ENCODE results near the gene NDUFS8. TPM values are rescaled to one million over a fixed set of nuclear protein-coding genes. Genes with fewer than 3 reads are reported as not detected.

The NDUFS8 gene
- total RNA-seq, 1 experiment from 2014 or later = 220 TPM

GRCh38 chr11:68056317-68057285, 26.1 kb downstream of the NDUFS8 start:
- CTCF ChIA-PET = no interaction called here
- intact Hi-C loops (cut with micrococcal nuclease; ENCODE audit: unreplicated experiment) = no loop called here

DNA sequence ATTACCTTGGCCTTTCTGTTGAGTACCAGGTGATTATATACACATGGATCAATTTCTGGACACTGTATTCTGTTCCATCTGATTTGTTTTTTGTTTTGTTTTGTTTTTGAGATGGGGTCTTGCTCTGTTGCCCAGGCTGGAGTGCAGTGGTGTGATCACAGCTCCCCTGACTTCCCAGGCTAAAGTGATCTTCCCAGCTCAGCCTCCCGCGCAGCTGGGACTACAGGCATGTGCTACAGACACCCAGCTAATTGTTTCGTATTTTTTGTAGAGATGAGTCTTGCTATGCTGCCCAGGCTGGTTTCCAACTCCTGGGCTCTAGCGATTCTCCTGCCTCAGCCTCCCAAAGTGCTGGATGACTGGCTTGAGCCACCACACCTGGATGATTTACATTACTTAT, 27.3 kb downstream of the NDUFS8 start:
- intact Hi-C loops (cut with micrococcal nuclease; ENCODE audit: unreplicated experiment) = no loop called here
- Histone ChIP-seq H3K27me3 (replicated peaks; ENCODE audit: insufficient read depth, low read depth, low read length, poor library complexity) (no peaks in the 10 kb centered on the region), H3K36me3 (ENCODE audit: insufficient read depth, low read length, poor library complexity, severe bottlenecking) (peaks cover 13% of the 10 kb centered on the region), H3K9me3 (ENCODE audit: low read depth, low read length, poor library complexity, severe bottlenecking) (no peaks in the 10 kb centered on the region), H3K4me3 (ENCODE audit: low read depth, low read length, poor library complexity, severe bottlenecking) (no peak overlapping the region), H3K4me1 (ENCODE audit: insufficient read depth, low read length, poor library complexity, severe bottlenecking) (no peaks in the 10 kb centered on the region), H3K27ac (ENCODE audit: low read depth, low read length, poor library complexity, severe bottlenecking) (no peak overlapping the region)
- no peak for DNase-seq (ENCODE audit: low spot score)
- POLR2A ChIA-PET (ENCODE audit: low non-redundant PET) = interaction anchor here (0.5 kb wide), 1 partner anchor 151 kb away, joined by 4 read pairs; no protein-coding TSS in a partner anchor
- BruUV-seq (replicated peaks) = no TSS peak
- TF ChIP-seq CTCF (conservative IDR thresholded peaks at IDR 0.05; ENCODE audit: low read depth, low read length) (no peak), EZH2 (IDR thresholded peaks at IDR 0.05; ENCODE audit: borderline replicate concordance, low read depth, low read length, poor library complexity, severe bottlenecking) (no peak)
- CTCF ChIA-PET = no interaction called here

More at GRCh38 chr11:68056317-68057285, 26.1 kb downstream of the NDUFS8 start:
- Histone ChIP-seq H3K27me3 (replicated peaks; ENCODE audit: insufficient read depth, low read depth, low read length, poor library complexity) (no peaks in the 10 kb centered on the region), H3K27ac (ENCODE audit: low read depth, low read length, poor library complexity, severe bottlenecking) (no peak overlapping the region), H3K4me3 (ENCODE audit: low read depth, low read length, poor library complexity, severe bottlenecking) (no peak overlapping the region), H3K9me3 (ENCODE audit: low read depth, low read length, poor library complexity, severe bottlenecking) (no peaks in the 10 kb centered on the region), H3K36me3 (ENCODE audit: insufficient read depth, low read length, poor library complexity, severe bottlenecking) (peaks cover 7% of the 10 kb centered on the region), H3K4me1 (ENCODE audit: insufficient read depth, low read length, poor library complexity, severe bottlenecking) (no peaks in the 10 kb centered on the region)
- no peak for DNase-seq (ENCODE audit: low spot score)
- no peak for TF ChIP-seq EZH2 (IDR thresholded peaks at IDR 0.05; ENCODE audit: borderline replicate concordance, low read depth, low read length, poor library complexity, severe bottlenecking)
- TF ChIP-seq CTCF (conservative IDR thresholded peaks at IDR 0.05; ENCODE audit: low read depth, low read length) = no peak
- no TSS peak for BruUV-seq (replicated peaks)
- POLR2A ChIA-PET (ENCODE audit: low non-redundant PET) = no interaction called here

- intact Hi-C loops (cut with micrococcal nuclease; ENCODE audit: unreplicated experiment) = no loop called here
- H3K4me3 ChIP-seq (ENCODE audit: low read depth, low read length, poor library complexity, severe bottlenecking) = no peak overlapping the region
- H3K36me3 ChIP-seq (ENCODE audit: insufficient read depth, low read length, poor library complexity, severe bottlenecking) = peaks cover 31% of the 10 kb centered on the region
- H3K27ac ChIP-seq (ENCODE audit: low read depth, low read length, poor library complexity, severe bottlenecking) = no peak overlapping the region
- no peaks in the 10 kb centered on the region for H3K4me1 ChIP-seq (ENCODE audit: insufficient read depth, low read length, poor library complexity, severe bottlenecking)
- no peak for DNase-seq (ENCODE audit: low spot score)
- no TSS peak for BruUV-seq (replicated peaks)
- H3K9me3 ChIP-seq (ENCODE audit: low read depth, low read length, poor library complexity, severe bottlenecking) = no peaks in the 10 kb centered on the region
- no peak for TF ChIP-seq EZH2 (IDR thresholded peaks at IDR 0.05; ENCODE audit: borderline replicate concordance, low read depth, low read length, poor library complexity, severe bottlenecking)
- no peak for TF ChIP-seq CTCF (conservative IDR thresholded peaks at IDR 0.05; ENCODE audit: low read depth, low read length)
- no peaks in the 10 kb centered on the region for H3K27me3 ChIP-seq (replicated peaks; ENCODE audit: insufficient read depth, low read depth, low read length, poor library complexity)
- ChIA-PET POLR2A (ENCODE audit: low non-redundant PET) (no interaction called here), CTCF (no interaction called here)
These were observed 31.0 kb downstream of the NDUFS8 start for GRCh38 chr11:68061508-68061907.
